ENCODE results near the gene SPTBN1. TPM values are rescaled to one million over a fixed set of nuclear protein-coding genes. Genes with fewer than 3 reads are reported as not detected.

SPTBN1 gene
- total RNA-seq, 4 donors from 2014 or later: 65.0 to 217 (median 85.3) TPM

DNA sequence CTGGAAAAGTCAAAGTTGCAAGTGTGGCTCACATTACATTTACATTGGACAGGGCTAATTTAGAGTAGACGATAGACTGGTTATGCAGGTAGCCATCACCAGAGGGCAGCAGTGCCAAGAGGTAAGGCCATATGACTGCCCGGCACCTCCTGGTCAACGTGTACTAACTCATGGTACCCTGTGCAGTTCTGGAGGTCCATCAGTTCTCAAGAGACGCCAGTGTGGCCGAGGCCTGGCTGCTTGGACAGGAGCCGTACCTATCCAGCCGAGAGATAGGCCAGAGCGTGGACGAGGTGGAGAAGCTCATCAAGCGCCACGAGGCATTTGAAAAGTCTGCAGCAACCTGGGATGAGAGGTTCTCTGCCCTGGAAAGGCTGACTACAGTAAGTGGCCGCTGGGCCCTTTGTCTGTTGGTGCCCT is 201.5 kb downstream of the SPTBN1 start:
- H3K9me3 ChIP-seq: no peaks in the 10 kb centered on the region
- no peaks in the 10 kb centered on the region for H3K27me3 ChIP-seq
- peak overlapping the region in 2 of 4 donors; percentile 18 to 32 for H3K27ac ChIP-seq
- DNase-seq: no peak
- WGBS, 2 donors: 54 to 76% methylated on average over 5 to 9 of the region's 12 CpGs
- peaks cover 0 to 14% (median 0%) of the 10 kb centered on the region in 3 donors for H3K4me1 ChIP-seq
- no peak for TF ChIP-seq POLR2A (IDR thresholded peaks at IDR 0.05)
- TF ChIP-seq, protein P1, sequence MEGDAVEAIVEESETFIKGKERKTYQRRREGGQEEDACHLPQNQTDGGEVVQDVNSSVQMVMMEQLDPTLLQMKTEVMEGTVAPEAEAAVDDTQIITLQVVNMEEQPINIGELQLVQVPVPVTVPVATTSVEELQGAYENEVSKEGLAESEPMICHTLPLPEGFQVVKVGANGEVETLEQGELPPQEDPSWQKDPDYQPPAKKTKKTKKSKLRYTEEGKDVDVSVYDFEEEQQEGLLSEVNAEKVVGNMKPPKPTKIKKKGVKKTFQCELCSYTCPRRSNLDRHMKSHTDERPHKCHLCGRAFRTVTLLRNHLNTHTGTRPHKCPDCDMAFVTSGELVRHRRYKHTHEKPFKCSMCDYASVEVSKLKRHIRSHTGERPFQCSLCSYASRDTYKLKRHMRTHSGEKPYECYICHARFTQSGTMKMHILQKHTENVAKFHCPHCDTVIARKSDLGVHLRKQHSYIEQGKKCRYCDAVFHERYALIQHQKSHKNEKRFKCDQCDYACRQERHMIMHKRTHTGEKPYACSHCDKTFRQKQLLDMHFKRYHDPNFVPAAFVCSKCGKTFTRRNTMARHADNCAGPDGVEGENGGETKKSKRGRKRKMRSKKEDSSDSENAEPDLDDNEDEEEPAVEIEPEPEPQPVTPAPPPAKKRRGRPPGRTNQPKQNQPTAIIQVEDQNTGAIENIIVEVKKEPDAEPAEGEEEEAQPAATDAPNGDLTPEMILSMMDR (IDR thresholded peaks at IDR 0.05): peak in 5 of 6 experiments; percentile 35 to 69 (median 53)
- no peak overlapping the region for H3K4me3 ChIP-seq
- H3K36me3 ChIP-seq: peaks cover 28 to 100% (median 38%) of the 10 kb centered on the region in 3 donors
- intact Hi-C loops (cut with DNase I): loop anchor here (10.0 kb wide), 1 partner anchor 47 kb away; no protein-coding TSS in a partner anchor

DNA sequence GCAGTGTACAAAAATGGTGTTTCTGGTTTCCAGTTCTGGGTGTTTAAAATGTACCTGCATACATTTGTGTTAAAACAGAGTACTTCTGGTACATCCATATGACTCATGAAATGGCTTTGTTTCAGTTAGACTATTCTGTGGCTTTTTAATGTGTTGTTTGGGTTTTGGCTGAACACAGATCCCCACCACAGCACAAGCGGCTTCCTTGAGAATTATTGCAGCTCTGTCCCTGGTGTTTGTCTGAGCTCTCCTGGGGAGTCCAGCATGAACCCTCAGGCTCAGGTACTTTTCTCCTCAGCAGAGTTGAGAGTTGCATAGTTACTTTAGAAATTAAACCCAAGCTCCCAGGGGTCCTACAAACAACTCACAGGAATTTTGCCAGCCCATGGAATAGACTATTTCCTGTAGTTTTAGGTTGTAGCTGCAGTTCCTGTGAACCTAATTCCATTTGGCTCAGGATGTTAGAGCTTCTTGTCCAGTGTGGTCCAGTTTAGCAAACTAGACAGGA is 202.5 kb downstream of the SPTBN1 start:
- H3K27me3 ChIP-seq: no peaks in the 10 kb centered on the region
- H3K36me3 ChIP-seq: peaks cover 25 to 100% (median 41%) of the 10 kb centered on the region in 3 donors
- TF ChIP-seq, protein P1 (IDR thresholded peaks at IDR 0.05): no peak
- no peak for TF ChIP-seq POLR2A (IDR thresholded peaks at IDR 0.05)
- no peak overlapping the region for H3K4me3 ChIP-seq
- H3K27ac ChIP-seq: peak overlapping the region in 2 of 4 donors; percentile 16 to 18
- no peak for DNase-seq
- peaks cover 0 to 14% (median 0%) of the 10 kb centered on the region in 3 donors for H3K4me1 ChIP-seq
- no peaks in the 10 kb centered on the region for H3K9me3 ChIP-seq
- intact Hi-C loops (cut with DNase I): loop anchor here (10.0 kb wide), 1 partner anchor 46 kb away; no protein-coding TSS in a partner anchor
- 50 to 60% methylated on average over 1 of the region's 1 CpG for WGBS, 2 donors

DNA sequence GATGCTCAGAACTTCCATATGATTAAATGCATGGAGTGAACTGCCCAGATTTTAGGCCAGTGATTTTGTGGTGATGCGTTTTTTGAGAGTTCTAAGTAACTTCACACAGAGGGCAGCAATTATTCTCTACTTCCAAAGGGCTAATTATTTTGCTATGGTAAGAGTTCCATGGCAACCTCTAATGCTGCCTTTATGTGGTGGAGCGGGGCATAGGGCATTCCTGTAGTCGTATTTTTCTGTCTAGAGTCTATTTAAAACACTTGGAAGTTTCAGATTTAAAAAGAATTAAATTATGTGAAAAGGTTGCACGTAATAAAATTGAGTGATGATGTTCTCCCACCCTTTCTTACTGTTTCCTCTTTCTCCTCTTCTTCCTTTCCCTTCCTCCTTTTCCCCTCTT is 203.4 kb downstream of the SPTBN1 start:
- intact Hi-C loops (cut with DNase I): loop anchor here (10.0 kb wide), 1 partner anchor 45 kb away; no protein-coding TSS in a partner anchor
- DNase-seq: no peak
- H3K4me1 ChIP-seq: peaks cover 0 to 14% (median 0%) of the 10 kb centered on the region in 3 donors
- 86 to 94% methylated on average over 4 of the region's 4 CpGs for WGBS, 2 donors
- no peak overlapping the region for H3K4me3 ChIP-seq
- no peaks in the 10 kb centered on the region for H3K27me3 ChIP-seq
- H3K36me3 ChIP-seq: peaks cover 19 to 100% (median 32%) of the 10 kb centered on the region in 3 donors
- no peak overlapping the region for H3K27ac ChIP-seq
- H3K9me3 ChIP-seq: no peaks in the 10 kb centered on the region
- no peak for TF ChIP-seq POLR2A (IDR thresholded peaks at IDR 0.05)
- TF ChIP-seq, protein P1 (IDR thresholded peaks at IDR 0.05): no peak

GRCh38 chr2:54660752-54661151 is 204.6 kb downstream of the SPTBN1 start:
- H3K27ac ChIP-seq: no peak overlapping the region
- peaks cover 2 to 24% (median 9%) of the 10 kb centered on the region in 3 donors for H3K4me1 ChIP-seq
- H3K36me3 ChIP-seq: peaks cover 12 to 97% (median 23%) of the 10 kb centered on the region in 3 donors
- intact Hi-C loops (cut with DNase I): no loop called here
- no peaks in the 10 kb centered on the region for H3K9me3 ChIP-seq
- no peak for TF ChIP-seq POLR2A (IDR thresholded peaks at IDR 0.05)
- TF ChIP-seq, protein P1 (IDR thresholded peaks at IDR 0.05): no peak
- no peak for DNase-seq
- WGBS, 2 donors: 84 to 90% methylated on average over 12 of the region's 12 CpGs
- no peak overlapping the region for H3K4me3 ChIP-seq
- H3K27me3 ChIP-seq: no peaks in the 10 kb centered on the region

GRCh38 chr2:54663424-54664030 is 207.4 kb downstream of the SPTBN1 start:
- H3K4me3 ChIP-seq: no peak overlapping the region
- peaks cover 18 to 43% (median 33%) of the 10 kb centered on the region in 3 donors for H3K4me1 ChIP-seq
- no peaks in the 10 kb centered on the region for H3K9me3 ChIP-seq
- peaks cover 11 to 87% (median 20%) of the 10 kb centered on the region in 3 donors for H3K36me3 ChIP-seq
- no peak for TF ChIP-seq POLR2A (IDR thresholded peaks at IDR 0.05)
- TF ChIP-seq, protein P1 (IDR thresholded peaks at IDR 0.05): no peak
- no peak for DNase-seq
- 88 to 91% methylated on average over 13 of the region's 13 CpGs for WGBS, 2 donors
- peak overlapping the region in 1 of 4 donors; percentile 11 for H3K27ac ChIP-seq
- intact Hi-C loops (cut with DNase I): no loop called here
- no peaks in the 10 kb centered on the region for H3K27me3 ChIP-seq
